Measurements from ENCODE around the gene B3GNT5.

GRCh38 chr3:183233966-183234365, 19.1 kb upstream of the B3GNT5 start:
- TF ChIP-seq POLR2AphosphoS5 (IDR thresholded peaks at IDR 0.05; ENCODE audit: low read depth, low read length): no peak
- TF ChIP-seq SIN3A (IDR thresholded peaks at IDR 0.05; ENCODE audit: borderline replicate concordance, insufficient read depth, low read length): no peak
- no peak for TF ChIP-seq REST (IDR thresholded peaks at IDR 0.05; ENCODE audit: insufficient read depth in 1 of 2, low read depth in 2 of 2, low read length in 2 of 2)
